ENCODE results near the gene CXorf49B.

CXorf49B gene

GRCh38 chrX:71809886-71810285 is 46.7 kb downstream of the CXorf49B start:
- no peak for TF ChIP-seq CTCF (IDR thresholded peaks at IDR 0.05; ENCODE audit: low read depth, low read length)
- no peak overlapping the region for H3K4me3 ChIP-seq (ENCODE audit: low read depth, low read length)

GRCh38 chrX:71814123-71814912 is 51.2 kb downstream of the CXorf49B start:
- no peak for TF ChIP-seq CTCF (IDR thresholded peaks at IDR 0.05; ENCODE audit: low read depth, low read length)

GRCh38 chrX:71815121-71815905 is 52.2 kb downstream of the CXorf49B start:
- no peak for TF ChIP-seq CTCF (IDR thresholded peaks at IDR 0.05; ENCODE audit: low read depth, low read length)
- H3K4me3 ChIP-seq (ENCODE audit: low read depth, low read length), result no peak overlapping the region

More at GRCh38 chrX:71814123-71814912, 51.2 kb downstream of the CXorf49B start:
- H3K4me3 ChIP-seq (ENCODE audit: low read depth, low read length), result no peak overlapping the region

GRCh38 chrX:71815906-71816156 is 52.7 kb downstream of the CXorf49B start:
- H3K4me3 ChIP-seq (ENCODE audit: low read depth, low read length), result no peak overlapping the region
- TF ChIP-seq CTCF (IDR thresholded peaks at IDR 0.05; ENCODE audit: low read depth, low read length), result no peak
